ENCODE measurements around the gene TACO1. TPM values are rescaled to one million over a fixed set of nuclear protein-coding genes. Genes with fewer than 3 reads are reported as not detected.

Gene TACO1
- polyA plus RNA-seq, 2 of the 4 experiments (the other 2 are of a cell fraction): 49.1 to 49.9 TPM

- POLR2A ChIA-PET: no interaction called here
- Histone ChIP-seq H3K27ac (no peak overlapping the region), H3K4me3 (no peak overlapping the region), H3K4me1 (no peaks in the 10 kb centered on the region), H3K9me3 (no peaks in the 10 kb centered on the region), H3K4me2 (no peak overlapping the region)
- CTCF ChIA-PET: interaction anchor here (1.1 to 3.3 kb wide), 7 partner anchors 10 to 214 kb away, joined by 3 to 13 read pairs (median 5); no protein-coding TSS in a partner anchor
- 33% methylated on average over 1 of the region's 1 CpG for WGBS (ENCODE audit: missing lambda C conversion rate)
- DNase-seq (ENCODE audit: low read depth in 1 of 2, low spot score in 1 of 2) (no peak), FAIRE-seq (no peak), ATAC-seq (no peak)
- TF ChIP-seq KDM1A (IDR thresholded peaks at IDR 0.05; ENCODE audit: low read depth): no peak
- no peak for TF ChIP-seq REST (IDR thresholded peaks at IDR 0.05)
- no peak for TF ChIP-seq SREBF2 (IDR thresholded peaks at IDR 0.05)
- TF ChIP-seq FOSL2 (IDR thresholded peaks at IDR 0.05): no peak
- TF ChIP-seq FOSL2 (CRISPR knock-in tag; IDR thresholded peaks at IDR 0.05): no peak
- TF ChIP-seq CTCF (IDR thresholded peaks at IDR 0.05): no peak
- no peak for TF ChIP-seq ZNF302 (CRISPR knock-in tag; IDR thresholded peaks at IDR 0.05)
- TF ChIP-seq USF2 (IDR thresholded peaks at IDR 0.05): no peak
- no peak for TF ChIP-seq CBX2 (IDR thresholded peaks at IDR 0.05; ENCODE audit: borderline replicate concordance, low read depth)
- TF ChIP-seq NPAS2 (CRISPR knock-in tag; IDR thresholded peaks at IDR 0.05; ENCODE audit: borderline replicate concordance): no peak
- no peak for TF ChIP-seq ZSCAN20 (CRISPR knock-in tag; IDR thresholded peaks at IDR 0.05)
- no peak for TF ChIP-seq HEYL (CRISPR knock-in tag; IDR thresholded peaks at IDR 0.05)
- no peak for TF ChIP-seq EHF (CRISPR knock-in tag; IDR thresholded peaks at IDR 0.05)
- no peak for TF ChIP-seq CBX8 (IDR thresholded peaks at IDR 0.05)
- no peak for TF ChIP-seq HOXB5 (CRISPR knock-in tag; IDR thresholded peaks at IDR 0.05)
- no peak for TF ChIP-seq RARB (CRISPR knock-in tag; IDR thresholded peaks at IDR 0.05)
Observed at GRCh38 chr17:63639125-63639524, 38.4 kb downstream of the TACO1 start.

- 91% methylated on average over 4 of the region's 4 CpGs for WGBS (ENCODE audit: missing lambda C conversion rate)
- no peak overlapping the region for H3K4me2 ChIP-seq
- no peak for TF ChIP-seq ESRRA (IDR thresholded peaks at IDR 0.05; ENCODE audit: borderline replicate concordance, low read length)
- no peak for TF ChIP-seq RAD21 (conservative IDR thresholded peaks at IDR 0.05 in 1 of 2, IDR thresholded peaks at IDR 0.05 in 1 of 2)
- TF ChIP-seq KDM5A (IDR thresholded peaks at IDR 0.05): no peak
- no peak for TF ChIP-seq EHMT2 (IDR thresholded peaks at IDR 0.05; ENCODE audit: low read depth)
- no peak for TF ChIP-seq RCOR1 (IDR thresholded peaks at IDR 0.05; ENCODE audit: low read depth, low read length)
- no peak for TF ChIP-seq GATA3 (IDR thresholded peaks at IDR 0.05; ENCODE audit: borderline replicate concordance)
- no peak for TF ChIP-seq ELK1 (IDR thresholded peaks at IDR 0.05; ENCODE audit: low read depth, low read length)
- no peak for TF ChIP-seq ZNF302 (CRISPR knock-in tag; IDR thresholded peaks at IDR 0.05)
- no peak for TF ChIP-seq TP53 (CRISPR knock-in tag; IDR thresholded peaks at IDR 0.05)
- TF ChIP-seq REST (IDR thresholded peaks at IDR 0.05): no peak
- no peak for TF ChIP-seq POLR2AphosphoS2 (conservative IDR thresholded peaks at IDR 0.05; ENCODE audit: low read length)
- TF ChIP-seq MAX (IDR thresholded peaks at IDR 0.05): no peak
- no peak for TF ChIP-seq CBX8 (IDR thresholded peaks at IDR 0.05)
- H3K4me1 ChIP-seq: no peaks in the 10 kb centered on the region
- ChIA-PET CTCF (interaction anchor here (0.6 to 3.3 kb wide), 7 partner anchors 8 to 411 kb away, joined by 3 to 13 read pairs (median 4); no protein-coding TSS in a partner anchor), POLR2A (no interaction called here)
- no peak overlapping the region for H3K4me3 ChIP-seq
- no peak for DNase-seq (ENCODE audit: low read depth in 1 of 2, low spot score in 1 of 2)
- no peaks in the 10 kb centered on the region for H3K9me3 ChIP-seq
- H3K27ac ChIP-seq: no peak overlapping the region
- no peak for FAIRE-seq
- no peak for ATAC-seq
Observed at GRCh38 chr17:63640038-63640437, 39.3 kb downstream of the TACO1 start.

All from A549 (cell line).